ENCODE data around the gene SLC41A1. TPM values are rescaled to one million over a fixed set of nuclear protein-coding genes. Genes with fewer than 3 reads are reported as not detected.

SLC41A1 gene
- total RNA-seq, 1 donor from 2014 or later, result 25.9 TPM

GRCh38 chr1:205770618-205771017 is 42.4 kb downstream of the SLC41A1 start:
- H3K36me3 Mint-ChIP-seq, result no peaks in the 10 kb centered on the region
- no peak for DNase-seq (ENCODE audit: extremely low spot score, unreplicated experiment)

GRCh38 chr1:205769641-205770365 is 43.2 kb downstream of the SLC41A1 start:
- Mint-ChIP-seq H3K27ac (peak overlapping the region; percentile 89), H3K27me3 (peaks cover 34% of the 10 kb centered on the region), H3K4me1 (ENCODE audit: unreplicated experiment) (peaks cover 9% of the 10 kb centered on the region), H3K9me3 (no peaks in the 10 kb centered on the region), H3K36me3 (no peaks in the 10 kb centered on the region), H3K4me3 (no peak overlapping the region)
- no peak for DNase-seq (ENCODE audit: extremely low spot score, unreplicated experiment)
- TF ChIP-seq CTCF (conservative IDR thresholded peaks at IDR 0.05), result no peak

More at GRCh38 chr1:205770618-205771017, 42.4 kb downstream of the SLC41A1 start:
- H3K4me1 Mint-ChIP-seq (ENCODE audit: unreplicated experiment), result peaks cover 13% of the 10 kb centered on the region
- H3K27ac Mint-ChIP-seq, result peak overlapping the region; percentile 89
- H3K27me3 Mint-ChIP-seq, result peaks cover 40% of the 10 kb centered on the region
- no peaks in the 10 kb centered on the region for H3K9me3 Mint-ChIP-seq
- no peak for TF ChIP-seq CTCF (conservative IDR thresholded peaks at IDR 0.05)
- peak overlapping the region; percentile 76 for H3K4me3 Mint-ChIP-seq

GRCh38 chr1:205767248-205767647 is 45.8 kb downstream of the SLC41A1 start:
- TF ChIP-seq CTCF (conservative IDR thresholded peaks at IDR 0.05), result no peak
- DNase-seq (ENCODE audit: extremely low spot score, unreplicated experiment), result no peak
- Mint-ChIP-seq H3K4me3 (no peak overlapping the region), H3K36me3 (no peaks in the 10 kb centered on the region), H3K27ac (no peak overlapping the region), H3K27me3 (peaks cover 11% of the 10 kb centered on the region), H3K4me1 (ENCODE audit: unreplicated experiment) (no peaks in the 10 kb centered on the region), H3K9me3 (no peaks in the 10 kb centered on the region)

GRCh38 chr1:205766570-205766969 is 46.4 kb downstream of the SLC41A1 start:
- DNase-seq (ENCODE audit: extremely low spot score, unreplicated experiment), result no peak
- H3K4me1 Mint-ChIP-seq (ENCODE audit: unreplicated experiment), result no peaks in the 10 kb centered on the region
- no peaks in the 10 kb centered on the region for H3K36me3 Mint-ChIP-seq
- TF ChIP-seq CTCF (conservative IDR thresholded peaks at IDR 0.05), result no peak
- H3K9me3 Mint-ChIP-seq, result no peaks in the 10 kb centered on the region
- no peak overlapping the region for H3K4me3 Mint-ChIP-seq
- peaks cover 7% of the 10 kb centered on the region for H3K27me3 Mint-ChIP-seq
- H3K27ac Mint-ChIP-seq, result peak overlapping the region; percentile 29

GRCh38 chr1:205766038-205766437 is 47.0 kb downstream of the SLC41A1 start:
- Mint-ChIP-seq H3K36me3 (no peaks in the 10 kb centered on the region), H3K27me3 (peaks cover 3% of the 10 kb centered on the region), H3K9me3 (no peaks in the 10 kb centered on the region), H3K4me1 (ENCODE audit: unreplicated experiment) (no peaks in the 10 kb centered on the region), H3K4me3 (no peak overlapping the region), H3K27ac (peak overlapping the region; percentile 29)
- DNase-seq (ENCODE audit: extremely low spot score, unreplicated experiment), result no peak
- no peak for TF ChIP-seq CTCF (conservative IDR thresholded peaks at IDR 0.05)

Data from type B pancreatic cell (in vitro differentiated cells).